Activated gamma-delta T cell (primary cell): ENCODE results near the gene RBBP6.

Experiments
- DNase-seq: peaks from one replicate; lab custom pipeline; 2025; lab: John Stamatoyannopoulos, UW

The RBBP6 gene

GRCh38 chr16:24524855-24525677, 14.3 kb upstream of the RBBP6 start:
- no peak for DNase-seq

DNA sequence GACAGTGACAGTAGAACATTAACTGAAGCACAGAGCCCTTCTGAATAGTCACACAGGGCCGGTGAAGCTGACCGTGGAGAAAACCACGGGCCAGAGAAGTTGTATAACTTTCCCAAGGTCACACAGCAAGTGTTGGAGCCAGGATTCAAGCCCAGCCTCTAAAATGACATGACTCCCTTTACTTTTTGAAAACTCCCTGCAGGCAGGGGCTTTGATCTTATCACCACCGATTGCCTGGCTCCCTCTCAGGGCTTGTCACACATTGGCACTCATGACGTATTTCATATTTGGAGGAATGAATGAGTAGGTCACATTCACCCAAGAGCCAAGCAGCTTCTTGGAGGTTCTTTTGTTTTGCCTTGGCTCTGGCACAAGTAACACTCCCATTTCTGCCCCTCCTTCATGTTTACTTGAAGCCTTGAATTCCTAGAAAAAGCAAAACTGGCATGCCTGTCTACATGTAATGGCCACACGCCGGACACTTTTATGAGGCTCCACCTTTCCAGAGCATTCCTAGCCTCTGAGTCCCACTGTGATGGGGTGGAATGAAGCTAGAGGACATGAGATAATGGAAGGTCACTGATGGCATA, 13.3 kb upstream of the RBBP6 start:
- no peak for DNase-seq

DNA sequence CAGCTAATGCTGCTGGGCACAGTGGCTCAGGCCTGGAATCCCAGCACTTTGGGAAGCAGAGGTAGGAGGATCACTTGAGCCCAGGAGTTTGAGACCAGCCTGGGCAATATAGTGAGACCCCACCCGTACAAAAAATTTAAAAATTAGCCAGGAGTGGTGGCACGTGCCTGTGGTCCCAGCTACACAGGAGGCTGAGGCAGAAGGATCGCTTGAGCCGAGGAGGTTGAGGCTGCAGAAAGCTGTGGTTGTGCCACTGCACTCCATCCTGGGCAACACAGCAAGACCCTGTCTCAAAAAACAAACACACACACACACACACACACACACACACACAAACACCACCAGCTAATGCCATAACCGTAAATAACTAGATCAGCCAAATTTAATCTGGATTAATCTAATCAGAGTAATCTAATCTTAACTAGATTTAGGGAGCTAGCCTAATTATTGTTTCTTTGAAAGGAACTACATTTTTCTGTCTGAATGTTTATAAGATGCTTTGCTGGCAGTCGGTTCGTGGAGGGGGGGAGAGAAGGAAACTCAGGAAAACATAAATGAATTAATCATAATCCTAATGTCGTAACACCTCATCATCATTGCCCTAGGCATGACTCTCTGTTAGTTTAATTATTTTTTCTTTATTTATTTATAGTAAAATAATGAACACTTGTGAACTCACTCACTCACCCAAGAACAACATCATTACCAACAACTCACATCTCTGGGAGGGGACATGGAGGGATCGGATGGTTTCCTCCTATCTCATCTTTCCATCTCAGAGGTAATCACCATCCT, 12.5 kb upstream of the RBBP6 start:
- DNase-seq: no peak

DNA sequence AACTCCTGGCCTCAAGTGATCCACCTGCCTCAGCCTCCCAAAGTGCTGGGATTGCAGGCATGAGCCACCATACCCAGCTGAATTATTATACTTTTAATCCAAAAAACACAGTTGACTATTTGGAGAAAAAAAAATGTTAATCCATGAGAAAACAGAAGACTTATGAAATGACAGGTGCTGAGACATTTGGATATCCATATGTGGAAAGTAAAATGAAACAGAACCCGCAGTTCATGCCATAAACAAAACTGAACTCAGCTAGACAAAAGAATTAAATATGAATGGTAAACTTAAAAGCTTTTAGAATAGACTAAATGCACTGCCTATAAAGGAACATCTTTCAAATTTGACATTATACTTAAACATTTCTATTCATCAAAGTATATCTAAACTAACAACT, 8.2 kb upstream of the RBBP6 start:
- DNase-seq: no peak

- no peak for DNase-seq
Measured at GRCh38 chr16:24534620-24535019, 4.7 kb upstream of the RBBP6 start.

DNA sequence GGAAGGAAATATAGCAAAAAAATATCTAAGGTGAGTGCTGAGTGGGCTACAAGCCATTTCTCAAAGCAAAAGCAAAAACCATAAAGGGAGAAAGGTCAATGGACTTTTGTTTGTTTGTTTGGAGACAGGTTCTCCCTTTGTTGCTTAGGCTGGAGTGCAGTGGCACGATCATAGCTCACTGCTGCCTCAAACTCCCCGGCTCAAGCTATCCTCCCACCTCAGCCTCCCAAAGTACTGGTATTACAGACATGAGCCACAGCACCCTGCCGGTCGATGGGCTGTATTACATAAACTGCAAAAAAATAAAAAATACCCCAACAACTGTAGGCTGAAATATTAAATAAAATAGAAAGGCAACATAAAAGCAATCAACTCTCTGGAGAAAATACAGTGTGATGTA, 3.5 kb upstream of the RBBP6 start:
- DNase-seq: no peak

DNA sequence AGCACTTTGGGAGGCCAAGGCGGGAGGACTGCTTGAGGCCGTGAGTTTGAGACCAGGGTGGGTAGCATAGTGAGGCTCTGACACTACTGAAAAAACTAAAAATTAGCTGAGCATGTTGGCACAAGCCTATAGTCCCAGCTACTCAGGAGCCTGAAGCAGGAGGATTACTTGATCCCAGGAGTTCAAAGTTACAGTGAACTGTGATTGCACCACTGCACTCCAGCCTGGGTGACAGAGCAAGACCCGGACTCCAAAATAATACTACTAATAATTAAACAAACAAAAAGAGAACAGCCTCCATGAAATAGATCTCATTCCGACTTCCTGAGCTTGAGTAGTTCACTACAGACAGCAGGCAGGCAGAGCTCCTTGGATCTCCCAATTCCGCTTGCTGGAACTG, 2.7 kb upstream of the RBBP6 start:
- no peak for DNase-seq

- DNase-seq: no peak
Measured at GRCh38 chr16:24537474-24538337, 1.7 kb upstream of the RBBP6 start.

DNA sequence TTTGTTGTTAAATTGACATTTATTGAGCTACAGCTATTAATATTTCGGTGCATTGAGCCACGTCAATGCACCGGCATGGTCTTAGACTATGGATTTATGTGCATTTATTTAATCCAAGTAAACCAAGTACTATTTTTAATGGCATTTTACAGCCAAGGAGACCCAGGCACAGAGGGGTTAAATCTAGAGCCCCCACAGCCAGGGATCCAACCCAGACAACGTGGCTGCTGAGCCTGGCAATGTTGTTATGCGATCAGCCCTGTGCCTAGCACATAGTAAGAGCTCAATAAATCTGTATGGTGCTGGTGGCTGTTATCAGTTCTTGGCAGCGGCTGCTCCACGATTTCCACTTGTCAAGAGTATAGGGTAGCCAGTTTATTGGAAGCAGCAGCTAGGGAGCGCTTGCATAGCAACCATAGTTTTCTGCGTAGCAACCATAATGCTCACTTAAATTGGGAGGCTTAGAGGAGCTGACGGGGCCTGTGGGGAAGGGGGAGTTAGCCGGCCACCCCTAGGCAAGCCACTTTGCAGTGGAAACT, 541 bp upstream of the RBBP6 start:
- DNase-seq: no peak

DNA sequence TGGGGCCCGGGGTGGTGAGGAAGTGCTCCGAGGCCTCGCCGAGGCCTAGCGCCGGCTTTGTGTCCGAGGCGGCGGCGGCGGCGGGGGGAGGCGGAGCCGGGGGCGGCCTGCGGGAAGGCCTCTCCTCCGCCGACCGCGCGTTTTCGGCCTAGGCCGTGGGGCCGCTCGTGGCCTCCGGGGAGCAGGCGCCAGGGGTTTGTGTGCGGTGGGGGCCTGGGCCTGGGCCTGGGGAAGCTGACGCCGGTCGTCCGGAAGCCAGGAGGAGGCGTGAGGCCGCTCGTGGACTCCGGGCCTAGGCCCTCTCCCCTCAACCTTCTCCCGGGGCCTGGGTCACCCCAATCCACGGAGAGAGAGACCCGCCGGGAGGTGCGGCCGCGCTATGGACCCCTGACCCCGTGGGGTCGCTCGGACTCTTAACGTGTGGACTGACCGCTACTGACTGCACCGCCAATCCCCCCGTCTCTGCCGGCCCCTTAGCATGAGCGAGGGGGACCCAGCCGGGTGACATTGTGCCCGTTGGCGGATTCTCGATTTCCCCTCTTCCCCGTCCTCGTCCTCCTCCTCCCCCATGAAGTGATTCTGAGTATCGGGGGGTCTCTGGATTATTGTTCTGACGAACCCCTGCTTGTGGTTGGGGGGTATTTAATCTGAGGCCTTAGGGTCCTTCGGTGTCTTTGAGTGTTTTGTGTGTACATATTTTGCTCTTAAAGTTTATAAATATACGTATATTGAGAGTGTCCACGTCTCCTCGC, 660 bp downstream of the RBBP6 start:
- peak; percentile 61 for DNase-seq

GRCh38 chr16:24540602-24541210, 1.3 kb downstream of the RBBP6 start:
- no peak for DNase-seq

GRCh38 chr16:24541233-24541933, 2.0 kb downstream of the RBBP6 start:
- DNase-seq: no peak

GRCh38 chr16:24543949-24544348, 4.6 kb downstream of the RBBP6 start:
- no peak for DNase-seq

GRCh38 chr16:24544640-24545039, 5.3 kb downstream of the RBBP6 start:
- no peak for DNase-seq

DNA sequence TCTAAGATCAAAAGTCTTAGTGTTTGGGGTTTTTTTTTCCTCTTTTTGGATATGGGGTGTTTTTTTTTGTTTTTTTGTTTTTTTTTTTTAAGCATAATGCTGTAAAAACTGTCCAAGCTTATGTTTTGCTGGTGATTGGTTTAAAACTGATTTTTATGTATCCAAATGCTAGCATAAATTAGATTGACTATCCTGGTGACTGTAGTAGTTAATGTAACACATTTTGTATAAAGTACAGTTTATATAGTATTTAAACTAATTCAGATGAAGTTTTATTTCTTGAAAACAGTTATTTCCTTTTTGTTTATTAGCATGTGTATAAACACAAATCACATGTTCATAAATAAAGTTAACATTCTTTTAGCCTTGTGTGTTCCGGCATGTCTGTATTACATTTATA, 10.9 kb downstream of the RBBP6 start:
- DNase-seq: no peak

DNA sequence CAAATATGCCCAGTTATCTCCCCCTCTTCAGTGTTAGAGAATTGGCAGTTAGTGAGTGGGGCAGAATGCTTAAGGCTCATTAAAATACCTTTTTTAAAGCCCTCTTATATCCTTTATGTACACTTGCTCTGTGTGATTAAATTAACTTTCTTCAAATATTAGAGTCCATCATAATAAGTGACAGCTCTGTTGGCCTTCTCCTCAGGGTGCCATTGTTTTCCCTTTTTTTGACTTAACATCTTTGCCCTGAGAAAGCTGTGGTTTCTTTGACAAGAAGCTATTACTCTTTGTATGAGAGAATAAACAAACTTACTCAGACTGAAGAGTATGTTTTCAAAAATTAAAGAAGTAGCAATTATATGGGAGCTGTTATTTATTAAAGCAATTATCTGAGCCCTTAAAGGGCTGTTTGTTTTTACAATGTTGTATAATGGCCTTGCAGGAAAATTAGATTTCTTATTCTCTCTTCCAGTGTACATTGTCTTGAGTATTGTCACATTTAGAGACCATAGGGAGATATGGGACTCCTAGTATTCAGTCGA, 13.4 kb downstream of the RBBP6 start:
- no peak for DNase-seq

DNA sequence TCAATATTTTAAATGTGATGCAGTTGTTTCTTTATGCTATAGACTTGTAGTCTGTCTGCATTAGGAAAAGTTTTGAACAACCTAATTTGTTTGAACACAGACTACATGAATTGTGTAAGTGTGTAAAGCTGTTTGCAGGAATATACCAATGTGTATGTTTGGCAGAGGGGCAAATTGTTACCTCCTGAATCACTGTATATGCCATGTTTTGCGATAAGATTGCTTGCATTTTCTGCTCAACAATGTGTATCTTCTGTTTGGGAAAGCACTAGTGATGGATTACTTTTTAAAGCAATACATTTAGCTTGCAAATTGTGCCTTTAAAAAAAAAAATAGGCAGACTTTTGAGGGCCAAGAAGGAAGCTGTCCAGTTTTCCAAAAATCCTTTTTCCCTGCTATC, 14.6 kb downstream of the RBBP6 start:
- DNase-seq: no peak

GRCh38 chr16:24555346-24555872, 16.0 kb downstream of the RBBP6 start:
- no peak for DNase-seq

DNA sequence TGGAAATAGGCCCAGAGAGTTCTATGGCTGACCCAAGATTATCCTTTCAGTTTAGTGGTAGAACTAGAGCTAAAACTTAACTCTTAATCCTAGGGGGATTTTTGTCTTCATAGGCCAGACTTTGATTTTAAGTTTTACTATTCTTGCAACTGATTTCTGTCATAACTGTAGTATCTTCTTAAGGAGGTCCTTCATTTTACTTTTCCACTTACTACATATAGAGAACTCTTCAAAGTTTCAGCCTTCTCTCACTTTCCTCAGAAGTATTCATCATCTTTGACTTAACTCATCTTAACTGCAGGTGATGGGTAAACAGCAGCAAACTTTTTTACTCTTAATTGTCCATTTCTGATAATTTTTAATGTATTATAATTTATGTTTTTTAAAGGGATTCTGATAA, 23.4 kb downstream of the RBBP6 start:
- DNase-seq: no peak
